Lung (tissue), 12 donors: ENCODE results near the gene ADD2. TPM values are rescaled to one million over a fixed set of nuclear protein-coding genes. Genes with fewer than 3 reads are reported as not detected.

Source experiments
- ATAC-seq: fragments of 200-7000 bp; cut with Tn5 transposase; one replicate; pipeline ENCODE4 v1.9.1; 2020; ENCODE audit warnings: moderate number of reproducible peaks; ENCODE audit not compliant: insufficient read depth, low FRiP score
- DNase-seq, 3 donors: peaks; one replicate each; pipeline ENCODE4 v3.0.0-alpha.2; 2013 to 2017
- H3K27ac ChIP-seq, 2 donors: one replicate each; pipeline ENCODE4 v1.5.1; 2013; ENCODE audit warnings: mild to moderate bottlenecking in 2 of 2, moderate library complexity in 2 of 2, control low read depth in 1 of 2, inconsistent platforms in 1 of 2, low read depth in 1 of 2, low read length in 1 of 2
- H3K27me3 ChIP-seq, 3 donors: one replicate each; pipeline ENCODE4 v1.5.1; 2013; ENCODE audit warnings: low read length in 2 of 3; ENCODE audit not compliant: control insufficient read depth in 3 of 3, insufficient read depth in 3 of 3
- H3K36me3 ChIP-seq, 4 donors: one replicate each; pipeline ENCODE4 v1.5.1; 2013; ENCODE audit warnings: low read length in 4 of 4, mild to moderate bottlenecking in 1 of 4, moderate library complexity in 1 of 4; ENCODE audit not compliant: control insufficient read depth in 4 of 4, insufficient read depth in 4 of 4
- H3K4me1 ChIP-seq, 5 donors: one replicate each; pipeline ENCODE4 v1.5.1; 2013; ENCODE audit warnings: low read length in 5 of 5, mild to moderate bottlenecking in 2 of 5, moderate library complexity in 1 of 5; ENCODE audit not compliant: control insufficient read depth in 5 of 5, insufficient read depth in 5 of 5
- H3K4me3 ChIP-seq: one replicate; pipeline ENCODE4 v1.5.1; 2013; ENCODE audit warnings: mild to moderate bottlenecking, control low read depth, moderate library complexity
- H3K9ac ChIP-seq, 2 donors: one replicate each; pipeline ENCODE4 v1.5.1; 2013; ENCODE audit warnings: low read length in 2 of 2, control low read depth in 1 of 2; ENCODE audit not compliant: insufficient read depth in 1 of 2
- H3K9me3 ChIP-seq, 4 donors: one replicate each; pipeline ENCODE4 v1.5.1; 2013; ENCODE audit warnings: low read length in 3 of 4, mild to moderate bottlenecking in 1 of 4, moderate library complexity in 1 of 4; ENCODE audit not compliant: control insufficient read depth in 4 of 4, insufficient read depth in 3 of 4
- WGBS, 2 donors: extraction: QIAGEN DNeasy Blood & Tissue Kit; methylation state at CpG; one replicate each; pipeline ENCODE4 v1.1.7; 2013; 5-methylcytosine and 5-hydroxymethylcytosine counted together
- polyA plus RNA-seq, 2 donors: library from polyadenylated mRNA; stranded (reverse); fragments of 200-250 nt; gene quantifications; one replicate each; pipeline ENCODE4 v1.2.1, GENCODE V29; 2013
- total RNA-seq, 2 donors: library from RNA; depleted of rRNA in 1 of 2; stranded (reverse); fragments of >200 nt in 1 of 2; gene quantifications; one replicate each; pipeline ENCODE4 v1.2.1, GENCODE V29; 2014 to 2021
- TF ChIP-seq, protein P1 (sequence below): IDR thresholded peaks from 2 replicates; pipeline ENCODE4 v1.5.1; 2012; ENCODE audit warnings: mild to moderate bottlenecking; ENCODE audit errors: control extremely low read depth, extremely low read depth
- donor health status: control.
- donor health status: control.
- donor health status: Bipolar disorder and iron deficiency.
- donor health status: healthy.
- donor health status: DM: yes; HTN: yes; CAD: no.

Gene ADD2
- total and polyA plus RNA-seq, 4 donors: 0.35 to 5.9 (median 1.8) TPM

GRCh38 chr2:70795164-70795995 is 27.4 kb upstream of the ADD2 start:
- peaks cover 0 to 7% (median 0%) of the 10 kb centered on the region in 4 donors for H3K9me3 ChIP-seq
- WGBS, 2 donors: 74 to 86% methylated on average over 4 of the region's 4 CpGs
- H3K27ac ChIP-seq: no peak overlapping the region
- TF ChIP-seq, protein P1, sequence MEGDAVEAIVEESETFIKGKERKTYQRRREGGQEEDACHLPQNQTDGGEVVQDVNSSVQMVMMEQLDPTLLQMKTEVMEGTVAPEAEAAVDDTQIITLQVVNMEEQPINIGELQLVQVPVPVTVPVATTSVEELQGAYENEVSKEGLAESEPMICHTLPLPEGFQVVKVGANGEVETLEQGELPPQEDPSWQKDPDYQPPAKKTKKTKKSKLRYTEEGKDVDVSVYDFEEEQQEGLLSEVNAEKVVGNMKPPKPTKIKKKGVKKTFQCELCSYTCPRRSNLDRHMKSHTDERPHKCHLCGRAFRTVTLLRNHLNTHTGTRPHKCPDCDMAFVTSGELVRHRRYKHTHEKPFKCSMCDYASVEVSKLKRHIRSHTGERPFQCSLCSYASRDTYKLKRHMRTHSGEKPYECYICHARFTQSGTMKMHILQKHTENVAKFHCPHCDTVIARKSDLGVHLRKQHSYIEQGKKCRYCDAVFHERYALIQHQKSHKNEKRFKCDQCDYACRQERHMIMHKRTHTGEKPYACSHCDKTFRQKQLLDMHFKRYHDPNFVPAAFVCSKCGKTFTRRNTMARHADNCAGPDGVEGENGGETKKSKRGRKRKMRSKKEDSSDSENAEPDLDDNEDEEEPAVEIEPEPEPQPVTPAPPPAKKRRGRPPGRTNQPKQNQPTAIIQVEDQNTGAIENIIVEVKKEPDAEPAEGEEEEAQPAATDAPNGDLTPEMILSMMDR: no peak
- ATAC-seq: no peak
- H3K4me3 ChIP-seq: no peak overlapping the region
- H3K36me3 ChIP-seq: no peaks in the 10 kb centered on the region
- H3K27me3 ChIP-seq: peaks cover 0 to 33% (median 19%) of the 10 kb centered on the region in 3 donors
- peaks cover 0 to 2% (median 0%) of the 10 kb centered on the region in 5 donors for H3K4me1 ChIP-seq
- no peak overlapping the region for H3K9ac ChIP-seq
- no peak for DNase-seq

- H3K9me3 ChIP-seq: peaks cover 0 to 2% (median 0%) of the 10 kb centered on the region in 4 donors
- no peak overlapping the region for H3K4me3 ChIP-seq
- 22 to 57% methylated on average over 2 of the region's 2 CpGs for WGBS, 2 donors
- H3K36me3 ChIP-seq: no peaks in the 10 kb centered on the region
- ATAC-seq (no peak), DNase-seq (no peak)
- peaks cover 0 to 10% (median 0%) of the 10 kb centered on the region in 5 donors for H3K4me1 ChIP-seq
- no peak overlapping the region for H3K9ac ChIP-seq
- peaks cover 0 to 51% (median 28%) of the 10 kb centered on the region in 3 donors for H3K27me3 ChIP-seq
- TF ChIP-seq, protein P1: no peak
- H3K27ac ChIP-seq: no peak overlapping the region
These were observed 25.4 kb upstream of the ADD2 start for GRCh38 chr2:70793450-70793849.

DNA sequence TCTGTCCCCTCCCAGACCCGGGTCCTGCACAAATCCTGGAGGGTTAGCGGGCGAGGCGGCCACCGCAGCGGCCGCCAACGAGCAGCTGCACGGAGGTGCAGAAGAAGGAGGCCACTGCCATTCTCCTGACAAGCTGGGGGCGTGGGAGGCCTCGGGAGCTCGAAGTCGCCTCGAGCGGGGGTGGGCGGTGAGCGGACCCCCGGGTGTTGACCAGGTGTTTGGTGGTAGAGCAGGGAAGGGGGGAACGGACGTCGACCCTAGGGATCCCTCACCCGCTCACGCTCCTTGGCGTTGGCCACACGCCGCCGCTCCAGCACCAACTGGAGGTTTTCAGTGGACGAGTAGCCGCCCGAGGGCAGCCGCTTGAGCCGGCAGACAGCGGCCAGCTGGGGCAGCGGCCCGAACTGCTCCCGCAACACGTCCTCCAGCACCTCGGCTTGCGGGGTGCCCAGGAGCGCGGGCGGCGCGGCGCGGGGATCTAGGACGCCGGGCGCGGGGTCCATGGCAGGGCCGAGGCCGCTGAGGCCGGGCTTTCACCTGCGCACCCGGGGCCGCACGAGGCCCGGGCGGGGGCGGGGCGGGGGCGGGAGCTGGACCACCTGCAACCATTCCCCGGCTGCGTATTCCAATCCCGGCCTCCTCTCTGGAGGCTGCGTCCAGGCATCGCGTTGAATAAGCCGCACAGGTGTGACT is 22.3 kb upstream of the ADD2 start, which contains the start of gene FIGLA:
FIGLA (minus strand) TSS at position 508 of the 693 bp plus-strand sequence; CDS start at position 503, 5 bp downstream.
- H3K36me3 ChIP-seq: no peaks in the 10 kb centered on the region
- 2 to 5% methylated on average over 64 to 69 of the region's 69 CpGs for WGBS, 2 donors
- H3K9ac ChIP-seq: no peak within 1 kb of the TSS
- H3K4me1 ChIP-seq: peaks cover 0 to 9% (median 0%) of the 10 kb centered on the region in 5 donors
- H3K27me3 ChIP-seq: peaks cover 2 to 71% (median 50%) of the 10 kb centered on the region in 3 donors
- H3K27ac ChIP-seq: no peak within 1 kb of the TSS
- peaks cover 0 to 2% (median 0%) of the 10 kb centered on the region in 4 donors for H3K9me3 ChIP-seq
- DNase-seq: no peak
- TF ChIP-seq, protein P1: no peak
- no peak within 1 kb of the TSS for H3K4me3 ChIP-seq
- no peak for ATAC-seq
